MCF 10A (cell line): ENCODE measurements around the gene TMUB1. TPM values are rescaled to one million over a fixed set of nuclear protein-coding genes. Genes with fewer than 3 reads are reported as not detected.

ENCODE experiments used
- BruUV-seq: library from RNA; stranded (reverse); fragments of 400-500 nt; replicated peaks from 2 replicates; lab custom pipeline; 2021; lab: Mats Ljungman, UMichigan
- CTCF ChIA-PET: fragments of 300-600 bp; sonication (Branson Sonifier 250); formaldehyde crosslinking; extraction: SDS; loops from one replicate; lab custom pipeline; 2021; ENCODE audit warnings: antibody characterized with exemption, inconsistent platforms; lab: Yijun Ruan, JAX
- POLR2A ChIA-PET: fragments of 300-600, 350-650 bp; sonication (Branson Sonifier 250); formaldehyde crosslinking; extraction: SDS; loops from one replicate; lab custom pipeline; 2020; ENCODE audit warnings: antibody characterized with exemption, inconsistent platforms; lab: Yijun Ruan, JAX
- DNase-seq: peaks from one replicate; pipeline ENCODE4 v3.0.0-alpha.2; 2018; ENCODE audit not compliant: unreplicated experiment
- H3K27ac Mint-ChIP-seq: one replicate; pipeline ENCODE4 v1.8.0; 2022; ENCODE audit warnings: mild to moderate bottlenecking, low read depth, mixed read lengths; ENCODE audit not compliant: unreplicated experiment
- H3K27me3 Mint-ChIP-seq: one replicate; pipeline ENCODE4 v1.8.0; 2022; ENCODE audit warnings: mixed read lengths; ENCODE audit not compliant: insufficient read depth, unreplicated experiment
- H3K36me3 Mint-ChIP-seq: one replicate; pipeline ENCODE4 v1.8.0; 2022; ENCODE audit warnings: mild to moderate bottlenecking, moderate library complexity, mixed read lengths; ENCODE audit not compliant: insufficient read depth, unreplicated experiment
- H3K4me1 Mint-ChIP-seq: one replicate; pipeline ENCODE4 v1.8.0; 2022; ENCODE audit warnings: mixed read lengths; ENCODE audit not compliant: insufficient read depth, unreplicated experiment
- H3K4me3 Mint-ChIP-seq: one replicate; pipeline ENCODE4 v1.8.0; 2022; ENCODE audit warnings: mild to moderate bottlenecking, moderate library complexity, mixed read lengths; ENCODE audit not compliant: unreplicated experiment
- H3K9me3 Mint-ChIP-seq: one replicate; pipeline ENCODE4 v1.8.0; 2022; ENCODE audit warnings: mixed read lengths; ENCODE audit not compliant: unreplicated experiment
- CTCF ChIP-seq: fragments of 200-600 bp; IDR thresholded peaks from one replicate; pipeline ENCODE4 v1.8.0; 2022; ENCODE audit warnings: antibody characterized with exemption, mild to moderate bottlenecking; ENCODE audit not compliant: unreplicated experiment
- intact Hi-C: fragments of 100-400 bp; cut with micrococcal nuclease; formaldehyde crosslinking; loops from 2 replicates; pipeline ENCODE4 v1.14.1; 2022
- total RNA-seq: library from RNA; stranded (reverse); gene quantifications from 2 replicates; pipeline ENCODE4 v1.2.3, GENCODE V29; 2022

The TMUB1 gene
- total RNA-seq, 1 experiment from 2014 or later = 30.1 TPM

GRCh38 chr7:151074817-151075661, 8.3 kb downstream of the TMUB1 start:
- no TSS peak for BruUV-seq
- H3K4me1 Mint-ChIP-seq = peaks cover 15% of the 10 kb centered on the region

GRCh38 chr7:151073990-151074389, 9.3 kb downstream of the TMUB1 start:
- ChIA-PET POLR2A (interaction anchor here (1.0 to 1.2 kb wide), 3 partner anchors 9 to 12 kb away, joined by 3 to 4 read pairs (median 4); partner anchors contain the start of gene TMUB1), CTCF (no interaction called here)
- no peak overlapping the region for H3K27ac Mint-ChIP-seq
- no peak overlapping the region for H3K4me3 Mint-ChIP-seq
- no peak for DNase-seq
- intact Hi-C loops = no loop called here
- H3K4me1 Mint-ChIP-seq = peaks cover 7% of the 10 kb centered on the region
- TF ChIP-seq CTCF = no peak
- H3K36me3 Mint-ChIP-seq = peaks cover 55% of the 10 kb centered on the region
- H3K9me3 Mint-ChIP-seq = no peaks in the 10 kb centered on the region
- no peaks in the 10 kb centered on the region for H3K27me3 Mint-ChIP-seq
- no TSS peak for BruUV-seq

More at GRCh38 chr7:151074817-151075661, 8.3 kb downstream of the TMUB1 start:
- no peak overlapping the region for H3K27ac Mint-ChIP-seq
- no peaks in the 10 kb centered on the region for H3K27me3 Mint-ChIP-seq
- intact Hi-C loops = no loop called here
- CTCF ChIA-PET = interaction anchor here (0.8 to 1.6 kb wide), 2 partner anchors 13 to 14 kb away, joined by 3 to 4 read pairs; no protein-coding TSS in a partner anchor
- H3K4me3 Mint-ChIP-seq = no peak overlapping the region
- no peak for TF ChIP-seq CTCF
- H3K9me3 Mint-ChIP-seq = no peaks in the 10 kb centered on the region
- DNase-seq = no peak
- H3K36me3 Mint-ChIP-seq = peaks cover 48% of the 10 kb centered on the region
- POLR2A ChIA-PET = interaction anchor here (1.0 to 2.0 kb wide), 2 partner anchors 12 kb away, joined by 4 to 13 read pairs; no protein-coding TSS in a partner anchor

GRCh38 chr7:151071032-151071866, 12.0 kb downstream of the TMUB1 start:
- H3K36me3 Mint-ChIP-seq = peaks cover 79% of the 10 kb centered on the region
- no peak overlapping the region for H3K27ac Mint-ChIP-seq
- no peak overlapping the region for H3K4me3 Mint-ChIP-seq
- intact Hi-C loops = no loop called here
- TF ChIP-seq CTCF = no peak
- no TSS peak for BruUV-seq
- no peak for DNase-seq
- no peaks in the 10 kb centered on the region for H3K27me3 Mint-ChIP-seq
- no peaks in the 10 kb centered on the region for H3K9me3 Mint-ChIP-seq
- POLR2A ChIA-PET = no interaction called here
- CTCF ChIA-PET = interaction anchor here (0.6 to 1.2 kb wide), 3 partner anchors 11 to 75 kb away, joined by 3 to 5 read pairs (median 4); no protein-coding TSS in a partner anchor
- no peaks in the 10 kb centered on the region for H3K4me1 Mint-ChIP-seq

- intact Hi-C loops = no loop called here
- H3K4me1 Mint-ChIP-seq = no peaks in the 10 kb centered on the region
- ChIA-PET CTCF (interaction anchor here (0.8 to 1.2 kb wide), 2 partner anchors 10 to 45 kb away, joined by 3 to 5 read pairs; no protein-coding TSS in a partner anchor), POLR2A (no interaction called here)
- TF ChIP-seq CTCF = no peak
- H3K36me3 Mint-ChIP-seq = peaks cover 76% of the 10 kb centered on the region
- H3K4me3 Mint-ChIP-seq = no peak overlapping the region
- no peak overlapping the region for H3K27ac Mint-ChIP-seq
- no TSS peak for BruUV-seq
- DNase-seq = no peak
- H3K27me3 Mint-ChIP-seq = no peaks in the 10 kb centered on the region
- no peaks in the 10 kb centered on the region for H3K9me3 Mint-ChIP-seq
These were observed 12.7 kb downstream of the TMUB1 start for GRCh38 chr7:151070574-151070960.
